HepG2 (cell line): ENCODE data around the gene CNNM3. TPM values are rescaled to one million over a fixed set of nuclear protein-coding genes. Genes with fewer than 3 reads are reported as not detected.

ENCODE experiments used
- ATAC-seq: fragments of 200-7000 bp; cut with Tn5 transposase; 3 replicates; pipeline ENCODE4 v1.9.1; 2020; ENCODE audit warnings: mild to moderate bottlenecking, moderate library complexity
- BruUV-seq: library from RNA; stranded (reverse); fragments of 400-500 nt; replicated peaks from 2 replicates; lab custom pipeline; 2021; lab: Mats Ljungman, UMichigan
- CTCF ChIA-PET: fragments of 300-600 bp; formaldehyde crosslinking; extraction: SDS; loops from one replicate; lab custom pipeline; 2021; ENCODE audit warnings: low total read pairs, inconsistent platforms, low intra/inter-chr PET ratio; lab: Yijun Ruan, JAX
- POLR2A ChIA-PET: fragments of 350-600 bp; sonication (Branson Sonifier 250); formaldehyde crosslinking; loops from one replicate; lab custom pipeline; 2020; ENCODE audit warnings: antibody characterized with exemption, inconsistent platforms; lab: Yijun Ruan, JAX
- DNase-seq: peaks from one replicate; pipeline ENCODE4 v3.0.0-alpha.2; 2015; ENCODE audit warnings: low spot score
- FAIRE-seq: peaks from 3 replicates; lab custom pipeline; 2011; peaks lifted over from hg19 to GRCh38; lab: Jason Lieb, UNC
- H2AFZ ChIP-seq: one replicate; pipeline ENCODE4 v1.6.1; 2011; ENCODE audit warnings: low read length, inconsistent platforms
- H3K27ac ChIP-seq: fragments of 300-600 bp; 3 replicates; pipeline ENCODE4 v1.8.0; 2011; ENCODE audit warnings: mixed run types, mild to moderate bottlenecking, mixed read lengths, low read length, inconsistent platforms; ENCODE audit not compliant: insufficient read depth; ENCODE audit errors: extremely low read length
- H3K27me3 ChIP-seq, 2 experiments: fragments of 200-600 bp in 1 of 2; 2 replicates in 1 of 2; 3 replicates in 1 of 2; pipeline versions ENCODE4 v1.6.0 to v1.8.0; 2011; ENCODE audit warnings: low read length in 2 of 2, mild to moderate bottlenecking in 2 of 2, moderate library complexity in 2 of 2, inconsistent platforms in 1 of 2; ENCODE audit not compliant: insufficient read depth in 2 of 2, control insufficient read depth in 1 of 2
- H3K36me3 ChIP-seq, 2 experiments: fragments of 200-600 bp in 1 of 2; replicated peaks in 1 of 2; 2 replicates in 1 of 2; 3 replicates in 1 of 2; pipeline versions ENCODE4 v1.5.1 to v1.8.0; 2011; ENCODE audit warnings: low read length in 2 of 2, inconsistent platforms in 1 of 2; ENCODE audit not compliant: insufficient read depth in 2 of 2, control insufficient read depth in 1 of 2
- H3K4me1 ChIP-seq: 2 replicates; pipeline ENCODE4 v1.5.1; 2012; ENCODE audit warnings: low read length, inconsistent platforms; ENCODE audit not compliant: insufficient read depth
- H3K4me2 ChIP-seq: 2 replicates; pipeline ENCODE4 v1.6.0; 2011; ENCODE audit warnings: low read depth, low read length, inconsistent platforms
- H3K4me3 ChIP-seq, 3 experiments: fragments of 200-600 bp in 1 of 3; sonication (generic), shearing (Covaris generic) in 1 of 3; replicated peaks in 1 of 3; 2 replicates each; pipeline ENCODE4 v1.5.1; 2011 to 2016; ENCODE audit warnings: low read length in 3 of 3, inconsistent platforms in 2 of 3, low read depth in 2 of 3, mild to moderate bottlenecking in 2 of 3, control low read depth in 1 of 3, mixed read lengths in 1 of 3; ENCODE audit not compliant: insufficient read depth in 1 of 3
- H3K79me2 ChIP-seq: one replicate; pipeline ENCODE4 v1.6.1; 2011; ENCODE audit warnings: low read length, inconsistent platforms; ENCODE audit not compliant: insufficient read depth
- H3K9ac ChIP-seq: 2 replicates; pipeline ENCODE4 v1.6.0; 2011; ENCODE audit warnings: mild to moderate bottlenecking, low read depth, low read length, inconsistent platforms; ENCODE audit not compliant: insufficient read depth
- H3K9me3 ChIP-seq: 2 replicates; pipeline ENCODE4 v1.5.1; 2012; ENCODE audit warnings: mild to moderate bottlenecking, low read length
- H4K20me1 ChIP-seq: 2 replicates; pipeline ENCODE4 v1.6.0; 2011; ENCODE audit warnings: inconsistent platforms, mild to moderate bottlenecking, low read length, moderate library complexity; ENCODE audit not compliant: insufficient read depth
- CTCF ChIP-seq: sonication (generic); formaldehyde crosslinking; IDR thresholded peaks from 2 replicates; pipeline ENCODE4 v1.5.0; 2020; ENCODE audit warnings: mild to moderate bottlenecking, missing genetic modification reagents, moderate library complexity
- E2F2 ChIP-seq: sonication (generic); formaldehyde crosslinking; IDR thresholded peaks from 2 replicates; pipeline ENCODE4 v1.4.0; 2020; ENCODE audit warnings: missing genetic modification reagents, borderline replicate concordance
- KDM2A ChIP-seq: sonication (generic); formaldehyde crosslinking; IDR thresholded peaks from 2 replicates; pipeline ENCODE4 v1.4.0; 2020; ENCODE audit warnings: low read depth, missing genetic modification reagents, borderline replicate concordance
- NAIF1 ChIP-seq: sonication (generic); formaldehyde crosslinking; IDR thresholded peaks from 2 replicates; pipeline ENCODE4 v1.5.0; 2020; ENCODE audit warnings: mild to moderate bottlenecking, missing genetic modification reagents, borderline replicate concordance
- PAX8 ChIP-seq: sonication (generic); formaldehyde crosslinking; IDR thresholded peaks from 2 replicates; pipeline ENCODE4 v1.8.0; 2022; ENCODE audit warnings: mild to moderate bottlenecking, missing genetic modification reagents, borderline replicate concordance
- ZFP90 ChIP-seq: sonication (generic); formaldehyde crosslinking; IDR thresholded peaks from 2 replicates; pipeline ENCODE4 v1.8.0; 2022; ENCODE audit warnings: missing genetic modification reagents, mild to moderate bottlenecking, inconsistent platforms, borderline replicate concordance
- ZFP91 ChIP-seq: sonication (generic); formaldehyde crosslinking; IDR thresholded peaks from 2 replicates; pipeline ENCODE4 v1.9.0; 2022; ENCODE audit warnings: missing genetic modification reagents, mild to moderate bottlenecking, borderline replicate concordance
- ZFY ChIP-seq: sonication (generic); formaldehyde crosslinking; IDR thresholded peaks from 2 replicates; pipeline ENCODE4 v1.4.0; 2020; ENCODE audit warnings: missing genetic modification reagents
- ZNF264 ChIP-seq: sonication (generic); formaldehyde crosslinking; IDR thresholded peaks from 2 replicates; pipeline ENCODE4 v1.4.0; 2020; ENCODE audit warnings: missing genetic modification reagents
- ZNF768 ChIP-seq: sonication (generic); formaldehyde crosslinking; IDR thresholded peaks from 2 replicates; pipeline ENCODE4 v1.4.0; 2020; ENCODE audit warnings: missing genetic modification reagents
- WGBS: methylation state at CpG from one replicate; pipeline ENCODE4 v1.1.6; 2017; ENCODE audit warnings: low lambda C conversion rate; 5-methylcytosine and 5-hydroxymethylcytosine counted together
- in situ Hi-C: cut with HindIII; loops from 2 replicates; pipeline ENCODE4 v1.10.0; 2017; ENCODE audit warnings: low pct_unique_long_range_greater_than_20kb; ENCODE audit not compliant: extremely low pct_ligation_motif_present
- intact Hi-C: fragments of 100-400 bp; cut with micrococcal nuclease; formaldehyde crosslinking; loops from one replicate; pipeline ENCODE4 v1.10.0; 2022; ENCODE audit not compliant: unreplicated experiment
- polyA plus RNA-seq, 8 experiments: library from polyadenylated mRNA; depleted of rRNA in 3 of 8; stranded (reverse) in 7 of 8; unstranded in 1 of 8; fragments of >200 nt; fragmentation: Illumina TruSeq in 4 of 8; extraction: Trizol in 4 of 8; gene quantifications; 2 replicates each; pipeline versions ENCODE4 v1.2.1 to v1.2.3, GENCODE V29; 2011 to 2016; ENCODE audit warnings: low read depth in 4 of 8, missing spikeins in 1 of 8, mixed read lengths in 1 of 8; ENCODE audit not compliant: insufficient read depth in 1 of 8
- total RNA-seq, 5 experiments: library from RNA; depleted of rRNA; stranded (reverse); fragments of >200 nt; fragmentation: Illumina TruSeq; extraction: Trizol; gene quantifications; 2 replicates each; pipeline ENCODE4 v1.2.3, GENCODE V29; 2016; ENCODE audit warnings: low read depth in 1 of 5
- TF ChIP-seq, protein P1 (sequence below): sonication (generic); formaldehyde crosslinking; IDR thresholded peaks from 2 replicates; pipeline ENCODE4 v1.4.0; 2020; ENCODE audit warnings: missing genetic modification reagents
- TF ChIP-seq, protein P2 (sequence below), 2 experiments: sonication (generic) in 1 of 2; formaldehyde crosslinking in 1 of 2; IDR thresholded peaks; 2 replicates each; pipeline versions ENCODE4 v1.4.0 to v1.6.1; 2018 to 2020; ENCODE audit warnings: missing genetic modification reagents in 2 of 2, borderline replicate concordance in 1 of 2, low read depth in 1 of 2, mild to moderate bottlenecking in 1 of 2, missing biosample characterization in 1 of 2

Gene CNNM3
- total and polyA plus RNA-seq, 2 of the 13 experiments (the other 11 are each of a cell fraction or from before 2014, with no cell fraction given), result 21.2 to 27.9 TPM

GRCh38 chr2:96773922-96774321, 42.1 kb upstream of the CNNM3 start (continued):
- no peak for TF ChIP-seq E2F2 (CRISPR knock-in tag)

DNA sequence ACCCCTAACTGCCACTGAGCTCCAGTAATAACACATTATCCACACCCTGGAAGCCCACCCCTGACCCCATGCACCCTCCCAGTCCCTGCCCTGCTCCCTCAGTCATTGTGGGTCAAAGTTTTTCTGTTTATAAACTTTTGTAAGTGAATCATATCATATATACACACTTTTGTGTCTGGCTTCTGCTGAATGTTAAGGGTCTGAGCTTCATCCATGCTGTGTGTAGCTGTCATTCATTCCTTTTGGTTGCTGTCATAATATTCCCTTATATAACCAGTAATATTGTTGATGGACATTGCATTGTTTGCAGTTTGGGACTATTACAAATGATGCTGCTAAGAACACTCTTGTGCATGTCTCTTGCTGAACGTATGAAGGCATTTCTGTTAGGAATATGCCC, 40.9 kb upstream of the CNNM3 start:
- ChIA-PET POLR2A (no interaction called here), CTCF (no interaction called here)
- no peaks in the 10 kb centered on the region for H3K9me3 ChIP-seq
- no peak overlapping the region for H3K4me3 ChIP-seq
- in situ Hi-C loops, result no loop called here
- no peak overlapping the region for H3K9ac ChIP-seq
- H3K4me2 ChIP-seq, result no peak overlapping the region
- no peak overlapping the region for H2AFZ ChIP-seq
- H3K27me3 ChIP-seq, result no peaks in the 10 kb centered on the region
- FAIRE-seq (no peak), DNase-seq (no peak), ATAC-seq (no peak)
- no peaks in the 10 kb centered on the region for H3K36me3 ChIP-seq
- intact Hi-C loops, result no loop called here
- WGBS, result 39% methylated on average over 1 of the region's 1 CpG
- H3K79me2 ChIP-seq, result no peaks in the 10 kb centered on the region
- no peak overlapping the region for H3K27ac ChIP-seq
- peaks cover 6% of the 10 kb centered on the region for H3K4me1 ChIP-seq
- H4K20me1 ChIP-seq, result no peaks in the 10 kb centered on the region
- BruUV-seq, result no TSS peak
- TF ChIP-seq CTCF (CRISPR knock-in tag) (no peak), ZFP91 (no peak), ZFY (CRISPR knock-in tag) (no peak), KDM2A (CRISPR knock-in tag) (no peak), NAIF1 (CRISPR knock-in tag) (no peak), ZNF768 (CRISPR knock-in tag) (no peak), ZFP90 (CRISPR knock-in tag) (no peak), ZNF264 (no peak), PAX8 (CRISPR knock-in tag) (no peak)
- TF ChIP-seq, protein P1, sequence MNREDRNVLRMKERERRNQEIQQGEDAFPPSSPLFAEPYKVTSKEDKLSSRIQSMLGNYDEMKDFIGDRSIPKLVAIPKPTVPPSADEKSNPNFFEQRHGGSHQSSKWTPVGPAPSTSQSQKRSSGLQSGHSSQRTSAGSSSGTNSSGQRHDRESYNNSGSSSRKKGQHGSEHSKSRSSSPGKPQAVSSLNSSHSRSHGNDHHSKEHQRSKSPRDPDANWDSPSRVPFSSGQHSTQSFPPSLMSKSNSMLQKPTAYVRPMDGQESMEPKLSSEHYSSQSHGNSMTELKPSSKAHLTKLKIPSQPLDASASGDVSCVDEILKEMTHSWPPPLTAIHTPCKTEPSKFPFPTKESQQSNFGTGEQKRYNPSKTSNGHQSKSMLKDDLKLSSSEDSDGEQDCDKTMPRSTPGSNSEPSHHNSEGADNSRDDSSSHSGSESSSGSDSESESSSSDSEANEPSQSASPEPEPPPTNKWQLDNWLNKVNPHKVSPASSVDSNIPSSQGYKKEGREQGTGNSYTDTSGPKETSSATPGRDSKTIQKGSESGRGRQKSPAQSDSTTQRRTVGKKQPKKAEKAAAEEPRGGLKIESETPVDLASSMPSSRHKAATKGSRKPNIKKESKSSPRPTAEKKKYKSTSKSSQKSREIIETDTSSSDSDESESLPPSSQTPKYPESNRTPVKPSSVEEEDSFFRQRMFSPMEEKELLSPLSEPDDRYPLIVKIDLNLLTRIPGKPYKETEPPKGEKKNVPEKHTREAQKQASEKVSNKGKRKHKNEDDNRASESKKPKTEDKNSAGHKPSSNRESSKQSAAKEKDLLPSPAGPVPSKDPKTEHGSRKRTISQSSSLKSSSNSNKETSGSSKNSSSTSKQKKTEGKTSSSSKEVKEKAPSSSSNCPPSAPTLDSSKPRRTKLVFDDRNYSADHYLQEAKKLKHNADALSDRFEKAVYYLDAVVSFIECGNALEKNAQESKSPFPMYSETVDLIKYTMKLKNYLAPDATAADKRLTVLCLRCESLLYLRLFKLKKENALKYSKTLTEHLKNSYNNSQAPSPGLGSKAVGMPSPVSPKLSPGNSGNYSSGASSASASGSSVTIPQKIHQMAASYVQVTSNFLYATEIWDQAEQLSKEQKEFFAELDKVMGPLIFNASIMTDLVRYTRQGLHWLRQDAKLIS (CRISPR knock-in tag), result no peak
- TF ChIP-seq, protein P2, sequence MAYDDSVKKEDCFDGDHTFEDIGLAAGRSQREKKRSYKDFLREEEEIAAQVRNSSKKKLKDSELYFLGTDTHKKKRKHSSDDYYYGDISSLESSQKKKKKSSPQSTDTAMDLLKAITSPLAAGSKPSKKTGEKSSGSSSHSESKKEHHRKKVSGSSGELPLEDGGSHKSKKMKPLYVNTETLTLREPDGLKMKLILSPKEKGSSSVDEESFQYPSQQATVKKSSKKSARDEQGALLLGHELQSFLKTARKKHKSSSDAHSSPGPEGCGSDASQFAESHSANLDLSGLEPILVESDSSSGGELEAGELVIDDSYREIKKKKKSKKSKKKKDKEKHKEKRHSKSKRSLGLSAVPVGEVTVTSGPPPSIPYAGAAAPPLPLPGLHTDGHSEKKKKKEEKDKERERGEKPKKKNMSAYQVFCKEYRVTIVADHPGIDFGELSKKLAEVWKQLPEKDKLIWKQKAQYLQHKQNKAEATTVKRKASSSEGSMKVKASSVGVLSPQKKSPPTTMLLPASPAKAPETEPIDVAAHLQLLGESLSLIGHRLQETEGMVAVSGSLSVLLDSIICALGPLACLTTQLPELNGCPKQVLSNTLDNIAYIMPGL (CRISPR knock-in tag; IDR thresholded peaks at IDR 0.05; ENCODE audit: borderline replicate concordance in 1 of 2, low read depth in 1 of 2), result no peak
